ENCODE data around the gene FBXW11.

FBXW11 gene

GRCh38 chr5:171857489-171857876 is 149.0 kb downstream of the FBXW11 start:
- DNase-seq = no peak

- DNase-seq = no peak
Measured at GRCh38 chr5:171855798-171856763, 150.4 kb downstream of the FBXW11 start.

- DNase-seq = no peak
Measured at GRCh38 chr5:171855265-171855664, 151.2 kb downstream of the FBXW11 start.

GRCh38 chr5:171852255-171852681 is 154.2 kb downstream of the FBXW11 start:
- no peak for DNase-seq

GRCh38 chr5:171851251-171851650 is 155.2 kb downstream of the FBXW11 start:
- no peak for DNase-seq

- no peak for DNase-seq
Measured at GRCh38 chr5:171850324-171850947, 156.0 kb downstream of the FBXW11 start.

GRCh38 chr5:171849585-171850323 is 156.7 kb downstream of the FBXW11 start:
- DNase-seq = no peak

- DNase-seq = no peak
Measured at GRCh38 chr5:171848911-171849520, 157.4 kb downstream of the FBXW11 start.

GRCh38 chr5:171848486-171848885 is 158.0 kb downstream of the FBXW11 start:
- DNase-seq = no peak

- DNase-seq = no peak
Measured at GRCh38 chr5:171848006-171848405, 158.4 kb downstream of the FBXW11 start.

- DNase-seq = no peak
Measured at GRCh38 chr5:171847026-171847425, 159.4 kb downstream of the FBXW11 start.

- DNase-seq = no peak
Measured at GRCh38 chr5:171846323-171846722, 160.1 kb downstream of the FBXW11 start.

- DNase-seq = no peak
Measured at GRCh38 chr5:171845857-171846256, 160.6 kb downstream of the FBXW11 start.

GRCh38 chr5:171845040-171845630 is 161.3 kb downstream of the FBXW11 start:
- DNase-seq = no peak

- DNase-seq = no peak
Measured at GRCh38 chr5:171842777-171843328, 163.6 kb downstream of the FBXW11 start.

- no peak for DNase-seq
Measured at GRCh38 chr5:171841984-171842776, 164.3 kb downstream of the FBXW11 start.

- DNase-seq = no peak
Measured at GRCh38 chr5:171840711-171841522, 165.5 kb downstream of the FBXW11 start.

- no peak for DNase-seq
Measured at GRCh38 chr5:171840066-171840465, 166.4 kb downstream of the FBXW11 start.

- DNase-seq = no peak
Measured at GRCh38 chr5:171839112-171839511, 167.3 kb downstream of the FBXW11 start.

GRCh38 chr5:171838066-171838465 is 168.4 kb downstream of the FBXW11 start:
- DNase-seq = no peak
